ENCODE measurements around the gene FN3K.
A peak's percentile ranks its signal among the peaks of the same experiment; 100 is the strongest.

The FN3K gene

GRCh38 chr17:82713071-82713723, 22.2 kb upstream of the FN3K start:
- no peak for DNase-seq (ENCODE audit: low read depth)
- no peak for TF ChIP-seq CTCF (conservative IDR thresholded peaks at IDR 0.05; ENCODE audit: low read depth, low read length)
- H3K4me3 ChIP-seq (ENCODE audit: low read depth, low read length) = no peak overlapping the region

- peak; percentile 97 for DNase-seq (ENCODE audit: low read depth)
- no peak for TF ChIP-seq CTCF (conservative IDR thresholded peaks at IDR 0.05; ENCODE audit: low read depth, low read length)
- H3K4me3 ChIP-seq (ENCODE audit: low read depth, low read length) = peak within 1 kb of the TSS; percentile 78
Measured at GRCh38 chr17:82716203-82717010, 19.0 kb upstream of the FN3K start, which contains the start of gene FN3KRP. Gene FN3KRP, plus strand, starts transcription at chr17:82716706. Its CDS starts 50 bp downstream, at chr17:82716756.

- H3K4me3 ChIP-seq (ENCODE audit: low read depth, low read length) = no peak overlapping the region
- TF ChIP-seq CTCF (conservative IDR thresholded peaks at IDR 0.05; ENCODE audit: low read depth, low read length) = no peak
- no peak for DNase-seq (ENCODE audit: low read depth)
Measured at GRCh38 chr17:82718986-82719685, 16.3 kb upstream of the FN3K start.

- no peak for TF ChIP-seq CTCF (conservative IDR thresholded peaks at IDR 0.05; ENCODE audit: low read depth, low read length)
- no peak overlapping the region for H3K4me3 ChIP-seq (ENCODE audit: low read depth, low read length)
- DNase-seq (ENCODE audit: low read depth) = no peak
Measured at GRCh38 chr17:82720204-82720603, 15.2 kb upstream of the FN3K start.

GRCh38 chr17:82722341-82723013, 12.9 kb upstream of the FN3K start:
- no peak overlapping the region for H3K4me3 ChIP-seq (ENCODE audit: low read depth, low read length)
- DNase-seq (ENCODE audit: low read depth) = no peak
- no peak for TF ChIP-seq CTCF (conservative IDR thresholded peaks at IDR 0.05; ENCODE audit: low read depth, low read length)

- DNase-seq (ENCODE audit: low read depth) = no peak
- H3K4me3 ChIP-seq (ENCODE audit: low read depth, low read length) = no peak overlapping the region
- TF ChIP-seq CTCF (conservative IDR thresholded peaks at IDR 0.05; ENCODE audit: low read depth, low read length) = no peak
Measured at GRCh38 chr17:82723169-82723807, 12.1 kb upstream of the FN3K start.
